Measurements from ENCODE around the gene DEPDC5.

Gene DEPDC5

GRCh38 chr22:31898926-31899325, 145.1 kb downstream of the DEPDC5 start:
- Histone ChIP-seq H3K27ac (ENCODE audit: low read length) (no peak overlapping the region), H3K4me3 (ENCODE audit: low read depth in 1 of 2, low read length in 2 of 2) (no peak overlapping the region), H3K27me3 (ENCODE audit: low read depth, low read length) (no peaks in the 10 kb centered on the region), H3K36me3 (ENCODE audit: control insufficient read depth in 1 of 2, insufficient read depth in 2 of 2, low read length in 2 of 2) (peaks cover 20 to 25% of the 10 kb centered on the region in 2 donors), H3K9me3 (ENCODE audit: control insufficient read depth in 1 of 2, low read length in 2 of 2) (no peaks in the 10 kb centered on the region), H3K4me1 (ENCODE audit: control insufficient read depth in 1 of 2, insufficient read depth in 2 of 2, low read length in 2 of 2) (no peaks in the 10 kb centered on the region)

GRCh38 chr22:31899669-31900068, 145.8 kb downstream of the DEPDC5 start:
- H3K4me3 ChIP-seq (ENCODE audit: low read depth in 1 of 2, low read length in 2 of 2): no peak overlapping the region
- no peaks in the 10 kb centered on the region for H3K4me1 ChIP-seq (ENCODE audit: control insufficient read depth in 1 of 2, insufficient read depth in 2 of 2, low read length in 2 of 2)
- H3K36me3 ChIP-seq (ENCODE audit: control insufficient read depth in 1 of 2, insufficient read depth in 2 of 2, low read length in 2 of 2): peaks cover 22 to 24% of the 10 kb centered on the region in 2 donors
- H3K27me3 ChIP-seq (ENCODE audit: low read depth, low read length): no peaks in the 10 kb centered on the region
- H3K9me3 ChIP-seq (ENCODE audit: control insufficient read depth in 1 of 2, low read length in 2 of 2): no peaks in the 10 kb centered on the region
- no peak overlapping the region for H3K27ac ChIP-seq (ENCODE audit: low read length)

DNA sequence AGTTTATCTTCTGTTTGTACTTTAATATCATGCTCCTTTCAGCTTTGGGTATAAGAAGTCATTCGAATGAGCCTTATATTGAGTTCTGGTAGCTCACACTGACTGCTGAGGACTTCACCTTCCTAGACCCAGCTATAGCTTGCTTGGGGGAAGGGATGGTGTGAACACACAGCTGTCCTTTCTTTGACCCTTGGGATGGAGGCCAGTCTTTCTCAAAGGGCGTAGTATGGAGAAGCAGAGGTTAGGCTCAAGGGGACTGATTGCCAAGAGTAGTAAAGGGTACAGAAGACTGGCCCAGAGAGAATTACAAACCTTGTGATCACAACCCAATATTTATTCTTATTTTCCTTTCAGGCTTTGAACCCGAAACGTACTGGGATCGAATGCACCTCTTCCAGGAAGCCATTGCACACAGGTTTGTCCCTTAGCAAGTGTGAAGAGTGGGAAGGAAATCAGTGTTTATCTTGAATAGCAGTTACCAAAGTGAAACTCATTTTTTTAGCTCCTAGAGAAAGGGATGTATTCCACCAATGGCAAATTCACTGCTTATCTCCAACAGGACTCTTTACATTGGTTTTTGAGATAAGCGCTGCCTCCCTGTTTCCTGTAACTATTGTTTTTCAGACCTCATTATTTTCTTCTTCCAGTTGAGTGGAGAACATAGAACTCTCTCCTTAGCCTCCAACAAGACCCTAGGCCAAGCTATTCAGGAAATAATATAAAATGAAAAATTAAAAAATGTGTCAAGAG, 147.7 kb downstream of the DEPDC5 start:
- Histone ChIP-seq H3K4me1 (ENCODE audit: control insufficient read depth in 1 of 2, insufficient read depth in 2 of 2, low read length in 2 of 2) (no peaks in the 10 kb centered on the region), H3K27ac (ENCODE audit: low read length) (no peak overlapping the region), H3K4me3 (ENCODE audit: low read depth in 1 of 2, low read length in 2 of 2) (no peak overlapping the region), H3K36me3 (ENCODE audit: control insufficient read depth in 1 of 2, insufficient read depth in 2 of 2, low read length in 2 of 2) (peaks cover 36% of the 10 kb centered on the region in 2 donors), H3K9me3 (ENCODE audit: control insufficient read depth in 1 of 2, low read length in 2 of 2) (no peaks in the 10 kb centered on the region), H3K27me3 (ENCODE audit: low read depth, low read length) (no peaks in the 10 kb centered on the region)

DNA sequence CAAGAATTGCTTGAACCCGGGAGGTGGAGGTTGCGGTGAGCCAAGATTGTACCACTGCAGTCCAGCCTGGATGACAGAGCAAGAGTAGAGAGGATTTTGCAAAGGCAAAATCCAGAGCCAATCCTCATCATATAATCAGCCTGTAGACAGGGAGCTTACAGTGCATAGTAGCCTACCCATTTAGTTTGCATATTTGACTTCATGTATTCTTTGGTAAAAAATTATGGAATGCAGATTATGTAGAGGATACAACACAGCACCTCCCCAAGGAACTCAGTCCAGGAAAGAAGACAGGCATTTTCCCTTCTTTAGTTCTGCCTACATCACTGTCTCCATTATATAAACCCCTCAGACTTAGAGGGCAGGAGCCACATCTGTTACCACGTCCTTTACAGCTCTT, 150.8 kb downstream of the DEPDC5 start:
- Histone ChIP-seq H3K27me3 (ENCODE audit: low read depth, low read length) (no peaks in the 10 kb centered on the region), H3K27ac (ENCODE audit: low read length) (no peak overlapping the region), H3K9me3 (ENCODE audit: control insufficient read depth in 1 of 2, low read length in 2 of 2) (no peaks in the 10 kb centered on the region), H3K36me3 (ENCODE audit: control insufficient read depth in 1 of 2, insufficient read depth in 2 of 2, low read length in 2 of 2) (peaks cover 18 to 40% of the 10 kb centered on the region in 2 donors), H3K4me1 (ENCODE audit: control insufficient read depth in 1 of 2, insufficient read depth in 2 of 2, low read length in 2 of 2) (no peaks in the 10 kb centered on the region), H3K4me3 (ENCODE audit: low read depth in 1 of 2, low read length in 2 of 2) (no peak overlapping the region)

DNA sequence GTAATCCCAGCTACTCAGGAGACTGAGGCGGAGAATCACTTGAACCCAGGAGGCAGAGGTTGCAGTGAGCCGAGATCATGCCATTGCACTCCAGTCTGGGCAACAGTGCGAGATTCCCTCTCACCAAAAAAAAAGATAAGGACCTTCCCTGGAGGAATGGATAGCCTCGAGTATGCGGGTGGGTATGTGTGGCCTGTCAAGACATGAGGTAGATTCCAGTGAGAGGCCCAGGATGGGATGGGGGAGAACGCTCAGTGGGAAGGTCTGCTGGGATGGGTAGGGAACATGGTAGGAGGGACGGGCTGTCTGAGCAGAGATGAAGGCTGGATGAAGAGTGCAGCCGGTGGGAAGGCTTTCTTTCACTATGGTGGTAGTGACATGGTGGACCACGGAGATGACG, 151.5 kb downstream of the DEPDC5 start:
- Histone ChIP-seq H3K9me3 (ENCODE audit: control insufficient read depth in 1 of 2, low read length in 2 of 2) (no peaks in the 10 kb centered on the region), H3K27ac (ENCODE audit: low read length) (no peak overlapping the region), H3K36me3 (ENCODE audit: control insufficient read depth in 1 of 2, insufficient read depth in 2 of 2, low read length in 2 of 2) (peaks cover 18 to 40% of the 10 kb centered on the region in 2 donors), H3K27me3 (ENCODE audit: low read depth, low read length) (no peaks in the 10 kb centered on the region), H3K4me3 (ENCODE audit: low read depth in 1 of 2, low read length in 2 of 2) (no peak overlapping the region), H3K4me1 (ENCODE audit: control insufficient read depth in 1 of 2, insufficient read depth in 2 of 2, low read length in 2 of 2) (no peaks in the 10 kb centered on the region)

DNA sequence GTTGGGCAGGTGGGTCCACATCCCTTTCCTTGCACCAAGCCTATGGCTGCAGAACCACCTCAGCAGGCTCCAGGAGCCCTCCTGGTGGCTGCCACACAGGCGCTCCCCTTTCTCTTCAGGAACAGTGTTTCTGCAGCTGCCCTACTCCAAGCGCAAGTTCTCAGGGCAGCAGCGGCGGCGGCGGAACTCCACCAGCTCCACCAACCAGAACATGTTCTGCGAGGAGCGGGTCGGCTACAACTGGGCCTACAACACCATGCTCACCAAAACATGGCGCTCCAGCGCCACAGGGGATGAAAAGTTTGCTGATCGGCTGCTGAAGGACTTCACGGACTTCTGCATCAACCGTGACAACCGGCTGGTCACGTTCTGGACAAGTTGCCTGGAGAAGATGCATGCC, 152.3 kb downstream of the DEPDC5 start:
- Histone ChIP-seq H3K4me3 (ENCODE audit: low read depth in 1 of 2, low read length in 2 of 2) (no peak overlapping the region), H3K36me3 (ENCODE audit: control insufficient read depth in 1 of 2, insufficient read depth in 2 of 2, low read length in 2 of 2) (peaks cover 18 to 40% of the 10 kb centered on the region in 2 donors), H3K9me3 (ENCODE audit: control insufficient read depth in 1 of 2, low read length in 2 of 2) (no peaks in the 10 kb centered on the region), H3K27ac (ENCODE audit: low read length) (no peak overlapping the region), H3K4me1 (ENCODE audit: control insufficient read depth in 1 of 2, insufficient read depth in 2 of 2, low read length in 2 of 2) (no peaks in the 10 kb centered on the region), H3K27me3 (ENCODE audit: low read depth, low read length) (no peaks in the 10 kb centered on the region)

DNA sequence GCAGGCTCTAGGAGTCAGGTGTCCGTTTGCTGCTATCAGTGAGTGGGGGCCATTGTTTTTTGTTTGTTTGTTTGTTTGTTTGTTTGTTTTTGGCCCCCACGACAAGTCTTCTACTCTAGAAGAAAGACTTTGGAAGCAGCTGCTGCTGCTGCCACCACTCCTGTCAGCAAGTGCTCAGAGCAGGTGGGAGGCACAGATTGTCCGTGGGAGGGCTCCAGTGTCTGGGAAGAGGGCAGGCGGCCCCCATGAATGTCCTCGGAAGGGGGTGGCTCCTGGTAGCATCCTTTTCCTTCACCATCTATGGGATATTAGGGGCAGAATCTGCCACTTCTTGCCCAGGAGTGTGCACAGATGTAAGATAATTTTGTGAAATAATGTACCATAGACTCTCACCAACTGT, 152.8 kb downstream of the DEPDC5 start:
- no peak overlapping the region for H3K4me3 ChIP-seq (ENCODE audit: low read depth in 1 of 2, low read length in 2 of 2)
- H3K27ac ChIP-seq (ENCODE audit: low read length): no peak overlapping the region
- H3K4me1 ChIP-seq (ENCODE audit: control insufficient read depth in 1 of 2, insufficient read depth in 2 of 2, low read length in 2 of 2): no peaks in the 10 kb centered on the region
- no peaks in the 10 kb centered on the region for H3K9me3 ChIP-seq (ENCODE audit: control insufficient read depth in 1 of 2, low read length in 2 of 2)
- peaks cover 18 to 40% of the 10 kb centered on the region in 2 donors for H3K36me3 ChIP-seq (ENCODE audit: control insufficient read depth in 1 of 2, insufficient read depth in 2 of 2, low read length in 2 of 2)
- no peaks in the 10 kb centered on the region for H3K27me3 ChIP-seq (ENCODE audit: low read depth, low read length)

DNA sequence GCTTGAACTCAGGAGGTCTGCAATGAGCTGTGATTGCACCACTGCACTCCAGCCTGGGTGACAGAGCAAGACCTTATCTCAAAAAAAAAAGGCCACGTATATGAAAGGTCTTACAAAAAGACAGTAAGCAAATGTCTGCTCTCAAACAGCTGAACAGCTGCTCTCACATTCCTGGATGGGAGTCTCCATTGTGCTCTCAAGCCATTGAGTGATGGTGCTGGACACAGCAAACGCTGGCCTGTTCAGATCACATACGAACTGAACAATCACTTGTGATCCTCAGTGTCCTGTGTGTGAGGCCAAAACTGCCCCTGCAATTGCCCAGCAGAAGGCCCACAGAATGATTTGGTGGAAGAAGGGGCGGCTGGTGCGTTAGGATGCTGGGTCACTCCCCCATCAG, 156.2 kb downstream of the DEPDC5 start:
- no peak overlapping the region for H3K4me3 ChIP-seq (ENCODE audit: low read depth in 1 of 2, low read length in 2 of 2)
- H3K4me1 ChIP-seq (ENCODE audit: control insufficient read depth in 1 of 2, insufficient read depth in 2 of 2, low read length in 2 of 2): no peaks in the 10 kb centered on the region
- H3K9me3 ChIP-seq (ENCODE audit: control insufficient read depth in 1 of 2, low read length in 2 of 2): no peaks in the 10 kb centered on the region
- no peak overlapping the region for H3K27ac ChIP-seq (ENCODE audit: low read length)
- peaks cover 13 to 29% of the 10 kb centered on the region in 2 donors for H3K36me3 ChIP-seq (ENCODE audit: control insufficient read depth in 1 of 2, insufficient read depth in 2 of 2, low read length in 2 of 2)
- no peaks in the 10 kb centered on the region for H3K27me3 ChIP-seq (ENCODE audit: low read depth, low read length)

DNA sequence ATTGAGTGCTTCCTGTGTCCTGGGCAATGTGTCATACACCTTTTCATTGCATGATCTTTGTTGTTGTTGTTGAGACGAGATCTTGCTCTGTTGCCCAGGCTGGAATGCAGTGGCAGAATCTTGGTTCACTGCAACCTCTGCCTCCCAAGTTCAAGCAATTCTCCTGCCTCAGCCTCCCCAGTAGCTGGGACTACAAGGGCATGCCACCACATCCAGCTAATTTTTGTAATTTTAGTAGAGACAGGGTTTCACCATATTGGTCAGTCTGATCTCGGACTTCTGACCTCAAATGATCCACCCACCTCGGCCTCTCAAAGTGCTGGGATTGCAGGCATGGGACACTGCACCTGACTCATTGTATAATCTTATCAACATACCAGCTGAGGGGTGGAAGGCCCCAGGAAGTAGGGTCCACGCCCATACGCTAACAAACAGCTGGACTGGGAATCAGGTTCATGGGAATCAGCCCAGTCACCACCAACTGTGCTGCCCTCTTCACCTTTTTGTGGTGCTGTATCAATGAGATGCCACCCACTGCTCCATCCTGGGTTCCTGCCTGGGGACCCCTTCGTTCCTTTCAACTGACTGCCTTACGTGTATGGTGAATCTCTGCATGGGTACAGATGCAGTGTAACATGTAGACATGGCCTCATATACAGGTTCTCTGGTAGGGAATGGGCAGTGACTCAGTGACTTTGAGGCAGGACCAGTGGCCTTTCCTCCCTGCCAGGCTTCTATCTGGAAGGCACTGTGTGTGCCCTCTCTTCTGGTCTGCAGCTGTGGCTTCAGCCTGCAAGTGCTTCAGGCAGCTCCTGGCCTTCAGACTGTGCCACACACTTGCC, 158.0 kb downstream of the DEPDC5 start:
- Histone ChIP-seq H3K36me3 (ENCODE audit: control insufficient read depth in 1 of 2, insufficient read depth in 2 of 2, low read length in 2 of 2) (peaks cover 0 to 12% of the 10 kb centered on the region in 2 donors), H3K4me1 (ENCODE audit: control insufficient read depth in 1 of 2, insufficient read depth in 2 of 2, low read length in 2 of 2) (no peaks in the 10 kb centered on the region), H3K27ac (ENCODE audit: low read length) (no peak overlapping the region), H3K4me3 (ENCODE audit: low read depth in 1 of 2, low read length in 2 of 2) (no peak overlapping the region), H3K27me3 (ENCODE audit: low read depth, low read length) (no peaks in the 10 kb centered on the region), H3K9me3 (ENCODE audit: control insufficient read depth in 1 of 2, low read length in 2 of 2) (no peaks in the 10 kb centered on the region)

GRCh38 chr22:31912407-31912743, 158.6 kb downstream of the DEPDC5 start:
- no peak overlapping the region for H3K27ac ChIP-seq (ENCODE audit: low read length)
- no peak overlapping the region for H3K4me3 ChIP-seq (ENCODE audit: low read depth in 1 of 2, low read length in 2 of 2)
- no peaks in the 10 kb centered on the region for H3K27me3 ChIP-seq (ENCODE audit: low read depth, low read length)
- H3K9me3 ChIP-seq (ENCODE audit: control insufficient read depth in 1 of 2, low read length in 2 of 2): no peaks in the 10 kb centered on the region
- H3K36me3 ChIP-seq (ENCODE audit: control insufficient read depth in 1 of 2, insufficient read depth in 2 of 2, low read length in 2 of 2): peaks cover 0 to 8% of the 10 kb centered on the region in 2 donors
- no peaks in the 10 kb centered on the region for H3K4me1 ChIP-seq (ENCODE audit: control insufficient read depth in 1 of 2, insufficient read depth in 2 of 2, low read length in 2 of 2)

- Histone ChIP-seq H3K36me3 (ENCODE audit: control insufficient read depth in 1 of 2, insufficient read depth in 2 of 2, low read length in 2 of 2) (no peaks in the 10 kb centered on the region), H3K4me3 (ENCODE audit: low read depth in 1 of 2, low read length in 2 of 2) (no peak overlapping the region), H3K4me1 (ENCODE audit: control insufficient read depth in 1 of 2, insufficient read depth in 2 of 2, low read length in 2 of 2) (no peaks in the 10 kb centered on the region), H3K9me3 (ENCODE audit: control insufficient read depth in 1 of 2, low read length in 2 of 2) (no peaks in the 10 kb centered on the region), H3K27ac (ENCODE audit: low read length) (no peak overlapping the region), H3K27me3 (ENCODE audit: low read depth, low read length) (no peaks in the 10 kb centered on the region)
Measured at GRCh38 chr22:31915586-31915985, 161.8 kb downstream of the DEPDC5 start.
